GM21360 (cell line): ENCODE results near the gene CGB3.
"Not testable (repeated sequence)": the region's sequence is repeated elsewhere in the genome, so short reads cannot be mapped to it uniquely, and the experiment has no call there.

Experiments used
- ATAC-seq: cut with Tn5 transposase; IDR thresholded peaks from one replicate; pipeline ENCODE4 v1.9.1; 2021; ENCODE audit warnings: mild to moderate bottlenecking, moderate library complexity; ENCODE audit not compliant: unreplicated experiment

The CGB3 gene

GRCh38 chr19:49024233-49024632 lies at the start of gene CGB3:
TSS of gene CGB3 (minus strand) at chr19:49024333. CDS start at chr19:49023971, 362 bp downstream.
- not testable (repeated sequence) for ATAC-seq

- ATAC-seq: no peak
These were observed 47.9 kb upstream of the CGB3 start for GRCh38 chr19:49071860-49072547.

GRCh38 chr19:49070416-49070815 lies 46.3 kb upstream of the CGB3 start:
- ATAC-seq: no peak

- no peak for ATAC-seq
These were observed 44.9 kb upstream of the CGB3 start for GRCh38 chr19:49069026-49069425.

GRCh38 chr19:49067554-49067953 lies 43.4 kb upstream of the CGB3 start:
- no peak for ATAC-seq

- no peak for ATAC-seq
These were observed 41.9 kb upstream of the CGB3 start for GRCh38 chr19:49065905-49066512.

- ATAC-seq: no peak
These were observed 40.9 kb upstream of the CGB3 start, which contains the start of gene NTF4 for GRCh38 chr19:49064768-49065611. TSS of gene NTF4 (minus strand) at chr19:49064818. CDS start at chr19:49061997, 2,821 bp downstream.

- no peak for ATAC-seq
These were observed 40.0 kb upstream of the CGB3 start for GRCh38 chr19:49064029-49064629.

GRCh38 chr19:49061445-49061844 lies 37.3 kb upstream of the CGB3 start:
- no peak for ATAC-seq

GRCh38 chr19:49061000-49061399 lies 36.9 kb upstream of the CGB3 start:
- ATAC-seq: no peak

GRCh38 chr19:49059053-49059452 lies 34.9 kb upstream of the CGB3 start:
- ATAC-seq: no peak

- ATAC-seq: no peak
These were observed 34.4 kb upstream of the CGB3 start for GRCh38 chr19:49058562-49058961.

- ATAC-seq: no peak
These were observed 33.6 kb upstream of the CGB3 start, which contains the start of gene CGB7 for GRCh38 chr19:49057636-49058234. TSS of gene CGB7 (minus strand) at chr19:49057749. CDS start at chr19:49055375, 2,374 bp downstream.

- ATAC-seq: not testable (repeated sequence)
These were observed 32.9 kb upstream of the CGB3 start for GRCh38 chr19:49056902-49057596.

- no peak for ATAC-seq
These were observed 32.2 kb upstream of the CGB3 start for GRCh38 chr19:49056101-49056901.

GRCh38 chr19:49050376-49051033 lies 26.4 kb upstream of the CGB3 start:
- not testable (repeated sequence) for ATAC-seq

GRCh38 chr19:49049834-49050233 lies 25.7 kb upstream of the CGB3 start:
- ATAC-seq: not testable (repeated sequence)

- not testable (repeated sequence) for ATAC-seq
These were observed 24.9 kb upstream of the CGB3 start, which contains the start of gene CGB8 for GRCh38 chr19:49049011-49049410. TSS of gene CGB8 (minus strand) at chr19:49049111. CDS start at chr19:49048739, 372 bp downstream.
